Measurements from ENCODE around the gene GARRE1. TPM values are rescaled to one million over a fixed set of nuclear protein-coding genes. Genes with fewer than 3 reads are reported as not detected.
A peak's percentile ranks its signal among the peaks of the same experiment; 100 is the strongest.

GARRE1 gene
- total and polyA plus RNA-seq, 2 donors (not counting 3 experiments of a cell fraction or from before 2014, with no cell fraction given) = 39.2 to 46.8 TPM

- CTCF ChIA-PET = interaction anchor here (1.3 to 1.6 kb wide), 3 partner anchors 10 to 70 kb away, joined by 3 to 4 read pairs (median 3); no protein-coding TSS in a partner anchor
- FAIRE-seq = no peak
Measured at GRCh38 chr19:34265221-34265650, 10.9 kb downstream of the GARRE1 start.

GRCh38 chr19:34269081-34269480 lies 14.7 kb downstream of the GARRE1 start:
- H3K27ac ChIP-seq (ENCODE audit: insufficient read depth, low read depth, low read length) = peak overlapping the region; percentile 100
- FAIRE-seq (no peak), DNase-seq (ENCODE audit: low read depth, low spot score) (peak; percentile 51)
- POLR2A ChIA-PET = no interaction called here
- H3K36me3 ChIP-seq (ENCODE audit: control insufficient read depth in 2 of 2, extremely low read depth in 1 of 2, insufficient read depth in 2 of 2, low read length in 2 of 2) = no peaks in the 10 kb centered on the region
- peak overlapping the region; percentile 96 for H3K9ac ChIP-seq (replicated peaks; ENCODE audit: extremely low read depth, insufficient read depth, low read length)
- H4K20me1 ChIP-seq (replicated peaks; ENCODE audit: control insufficient read depth, extremely low read depth, insufficient read depth, low read length) = no peaks in the 10 kb centered on the region
- BruUV-seq (replicated peaks) = no TSS peak
- H3K4me3 ChIP-seq (replicated peaks in 1 of 3; ENCODE audit: insufficient read depth in 1 of 3, low read depth in 1 of 3, low read length in 3 of 3) = no peak overlapping the region
- peak overlapping the region; percentile 57 for H3K4me2 ChIP-seq (ENCODE audit: insufficient read depth, low read length)
- peaks cover 70% of the 10 kb centered on the region for H3K4me1 ChIP-seq (ENCODE audit: control insufficient read depth, extremely low read depth, insufficient read depth, low read length)
- CTCF ChIA-PET = interaction anchor here (0.6 to 3.0 kb wide), 5 partner anchors 11 to 67 kb away, joined by 3 to 9 read pairs (median 3); no protein-coding TSS in a partner anchor
- intact Hi-C loops (cut with micrococcal nuclease) (no loop called here), dilution Hi-C loops (cut with MboI; ENCODE audit: extremely low pct_ligation_motif_present, low sequenced_read_pairs) (loop anchor here (10.0 kb wide), 1 partner anchor 56 kb away; no protein-coding TSS in a partner anchor)
- no peak for TF ChIP-seq EZH2 (IDR thresholded peaks at IDR 0.05; ENCODE audit: borderline replicate concordance, low read depth, low read length, severe bottlenecking)
- peak; percentile 30 for TF ChIP-seq POLR2AphosphoS5 (IDR thresholded peaks at IDR 0.05; ENCODE audit: insufficient read depth, low read depth, low read length)
- peak; percentile 74 for TF ChIP-seq GATA2 (IDR thresholded peaks at IDR 0.05; ENCODE audit: insufficient read depth, insufficient read length, low read depth, low read length)
- TF ChIP-seq MYC (IDR thresholded peaks at IDR 0.05; ENCODE audit: low read depth, low read length) = no peak
- no peak for TF ChIP-seq CTCF (IDR thresholded peaks at IDR 0.05; ENCODE audit: extremely low read depth in 1 of 2, insufficient read depth in 1 of 2, low read depth in 1 of 2, low read length in 2 of 2)
- no peak for TF ChIP-seq FOS (IDR thresholded peaks at IDR 0.05; ENCODE audit: borderline replicate concordance, insufficient read depth, low read length)
- no peak for TF ChIP-seq POLR2A (IDR thresholded peaks at IDR 0.05; ENCODE audit: low read depth, low read length)
- no peak for TF ChIP-seq MAX (IDR thresholded peaks at IDR 0.05; ENCODE audit: insufficient read depth, insufficient read length)
- TF ChIP-seq JUN (IDR thresholded peaks at IDR 0.05; ENCODE audit: borderline replicate concordance, insufficient read depth, insufficient read length, low read depth) = no peak
- H3K79me2 ChIP-seq (ENCODE audit: control insufficient read depth, insufficient read depth, low read length) = peaks cover 71% of the 10 kb centered on the region
- H3K27me3 ChIP-seq (ENCODE audit: control insufficient read depth in 2 of 2, insufficient read depth in 2 of 2, low read length in 2 of 2) = no peaks in the 10 kb centered on the region
- H2AFZ ChIP-seq (ENCODE audit: low read depth, low read length) = peak overlapping the region; percentile 4
- no peaks in the 10 kb centered on the region for H3K9me1 ChIP-seq (replicated peaks; ENCODE audit: control insufficient read depth, extremely low read depth, insufficient read depth, low read length)
- H3K9me3 ChIP-seq (replicated peaks; ENCODE audit: control insufficient read depth, insufficient read depth, low read length) = no peaks in the 10 kb centered on the region

More at GRCh38 chr19:34265221-34265650, 10.9 kb downstream of the GARRE1 start:
- no peaks in the 10 kb centered on the region for H3K9me1 ChIP-seq (replicated peaks; ENCODE audit: control insufficient read depth, extremely low read depth, insufficient read depth, low read length)
- peak; percentile 18 for TF ChIP-seq POLR2A (IDR thresholded peaks at IDR 0.05; ENCODE audit: low read depth, low read length)
- peak; percentile 54 for TF ChIP-seq POLR2AphosphoS5 (IDR thresholded peaks at IDR 0.05; ENCODE audit: insufficient read depth, low read depth, low read length)
- no peak for TF ChIP-seq MAX (IDR thresholded peaks at IDR 0.05; ENCODE audit: insufficient read depth, insufficient read length)
- no peak for TF ChIP-seq JUN (IDR thresholded peaks at IDR 0.05; ENCODE audit: borderline replicate concordance, insufficient read depth, insufficient read length, low read depth)
- TF ChIP-seq MYC (IDR thresholded peaks at IDR 0.05; ENCODE audit: low read depth, low read length) = no peak
- TF ChIP-seq EZH2 (IDR thresholded peaks at IDR 0.05; ENCODE audit: borderline replicate concordance, low read depth, low read length, severe bottlenecking) = no peak
- no peak for TF ChIP-seq GATA2 (IDR thresholded peaks at IDR 0.05; ENCODE audit: insufficient read depth, insufficient read length, low read depth, low read length)
- no peak for TF ChIP-seq FOS (IDR thresholded peaks at IDR 0.05; ENCODE audit: borderline replicate concordance, insufficient read depth, low read length)
- peak overlapping the region; percentile 60 for H3K27ac ChIP-seq (ENCODE audit: insufficient read depth, low read depth, low read length)
- H3K9me3 ChIP-seq (replicated peaks; ENCODE audit: control insufficient read depth, insufficient read depth, low read length) = no peaks in the 10 kb centered on the region
- POLR2A ChIA-PET = interaction anchor here (0.6 kb wide), 1 partner anchor 111 kb away, joined by 5 read pairs; no protein-coding TSS in a partner anchor
- H3K4me2 ChIP-seq (ENCODE audit: insufficient read depth, low read length) = peak overlapping the region; percentile 93
- no peaks in the 10 kb centered on the region for H3K27me3 ChIP-seq (ENCODE audit: control insufficient read depth in 2 of 2, insufficient read depth in 2 of 2, low read length in 2 of 2)
- H3K79me2 ChIP-seq (ENCODE audit: control insufficient read depth, insufficient read depth, low read length) = peaks cover 44% of the 10 kb centered on the region
- H3K4me1 ChIP-seq (ENCODE audit: control insufficient read depth, extremely low read depth, insufficient read depth, low read length) = peaks cover 44% of the 10 kb centered on the region
- intact Hi-C loops (cut with micrococcal nuclease) = no loop called here
- H3K9ac ChIP-seq (replicated peaks; ENCODE audit: extremely low read depth, insufficient read depth, low read length) = peak overlapping the region; percentile 64
- peak; percentile 48 for DNase-seq (ENCODE audit: low read depth, low spot score)
- no TSS peak for BruUV-seq (replicated peaks)
- peak overlapping the region in 2 of 3 experiments; percentile 21 to 72 for H3K4me3 ChIP-seq (replicated peaks in 1 of 3; ENCODE audit: insufficient read depth in 1 of 3, low read depth in 1 of 3, low read length in 3 of 3)
- dilution Hi-C loops (cut with MboI; ENCODE audit: extremely low pct_ligation_motif_present, low sequenced_read_pairs) = loop anchor here (10.0 kb wide), 1 partner anchor 60 kb away; no protein-coding TSS in a partner anchor
- no peaks in the 10 kb centered on the region for H4K20me1 ChIP-seq (replicated peaks; ENCODE audit: control insufficient read depth, extremely low read depth, insufficient read depth, low read length)
- H2AFZ ChIP-seq (ENCODE audit: low read depth, low read length) = peak overlapping the region; percentile 68
- H3K36me3 ChIP-seq (ENCODE audit: control insufficient read depth in 2 of 2, extremely low read depth in 1 of 2, insufficient read depth in 2 of 2, low read length in 2 of 2) = no peaks in the 10 kb centered on the region
